ENCODE measurements around the gene EHHADH.
"Not testable (repeated sequence)": the region's sequence is repeated elsewhere in the genome, so short reads cannot be mapped to it uniquely, and the experiment has no call there.

Gene EHHADH

DNA sequence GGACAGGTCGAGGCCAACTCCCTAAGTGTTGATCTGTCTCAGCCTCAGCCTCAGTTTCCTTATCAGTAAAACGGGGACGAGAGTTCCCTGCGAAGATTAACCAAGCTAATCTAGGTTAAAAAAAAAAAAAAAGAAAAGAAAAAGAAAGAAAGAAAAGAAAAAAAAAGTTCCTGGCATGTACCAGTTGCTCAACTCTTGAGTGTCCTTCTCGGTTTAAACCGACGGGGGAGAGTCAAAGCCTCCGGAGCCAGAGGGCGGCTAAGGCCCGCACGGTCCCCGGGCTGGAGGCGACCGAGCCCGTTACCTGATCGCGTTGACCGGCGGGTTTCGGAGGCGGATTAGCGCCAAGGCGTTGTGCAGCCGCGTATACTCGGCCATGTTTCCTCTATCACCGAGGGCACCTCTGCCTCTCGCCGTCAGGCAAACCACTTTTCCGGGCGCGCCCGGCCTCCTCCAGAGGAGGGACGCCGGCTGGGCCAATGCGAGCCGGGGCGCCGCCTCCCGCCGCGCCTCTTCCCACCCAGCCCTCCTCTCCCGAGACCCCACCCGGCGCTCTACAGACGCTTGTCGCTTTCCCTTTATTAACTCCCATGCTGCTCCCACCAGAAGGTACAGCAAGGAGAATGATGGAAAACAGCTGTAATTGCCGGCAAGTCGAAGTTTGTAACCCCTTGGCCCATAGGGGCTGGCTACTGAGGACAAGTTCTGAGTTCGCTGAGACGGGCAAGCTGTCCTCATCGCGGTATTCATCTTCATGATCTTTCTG lies at the start of gene EHHADH:
EHHADH (minus strand) TSS at position 405 of the 766 bp plus-strand sequence; CDS start at position 378, 27 bp downstream.
- TF ChIP-seq GATA1 (IDR thresholded peaks at IDR 0.05; ENCODE audit: low read depth, low read length): no peak
- peak; percentile 75 for TF ChIP-seq POLR2A (IDR thresholded peaks at IDR 0.05; ENCODE audit: low read length)
- DNase-seq: peak; percentile 70 to 74

DNA sequence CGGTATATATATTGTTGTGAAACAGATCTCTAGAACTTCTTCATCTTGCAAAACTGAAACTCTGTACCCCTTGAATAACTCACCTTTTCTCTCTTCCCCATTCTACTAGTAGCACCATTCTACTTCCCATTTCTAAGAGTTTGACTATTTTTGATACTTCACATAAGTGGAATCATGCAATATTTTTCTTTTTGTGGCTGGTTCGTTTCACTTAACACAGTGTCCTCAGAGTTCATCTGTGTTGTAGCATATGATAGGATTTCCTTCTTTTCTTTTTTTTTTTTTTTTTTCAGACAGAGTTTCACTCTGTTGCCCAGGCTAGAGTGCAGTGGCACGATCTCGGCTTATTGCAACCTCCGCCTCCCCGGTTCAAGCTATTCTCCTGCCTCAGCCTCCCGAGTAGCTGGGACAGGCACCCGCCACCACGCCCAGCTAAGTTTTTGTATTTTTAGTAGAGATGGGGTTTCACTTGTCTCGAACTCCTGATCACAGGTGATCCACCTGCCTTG lies 46.1 kb upstream of the EHHADH start:
- not testable (repeated sequence) for DNase-seq

- TF ChIP-seq GATA1 (IDR thresholded peaks at IDR 0.05; ENCODE audit: low read depth, low read length) (no peak), POLR2A (IDR thresholded peaks at IDR 0.05; ENCODE audit: low read length) (no peak)
- DNase-seq: peak; percentile 76 to 90
These were observed 44.0 kb upstream of the EHHADH start for GRCh38 chr3:185297867-185298266.

DNA sequence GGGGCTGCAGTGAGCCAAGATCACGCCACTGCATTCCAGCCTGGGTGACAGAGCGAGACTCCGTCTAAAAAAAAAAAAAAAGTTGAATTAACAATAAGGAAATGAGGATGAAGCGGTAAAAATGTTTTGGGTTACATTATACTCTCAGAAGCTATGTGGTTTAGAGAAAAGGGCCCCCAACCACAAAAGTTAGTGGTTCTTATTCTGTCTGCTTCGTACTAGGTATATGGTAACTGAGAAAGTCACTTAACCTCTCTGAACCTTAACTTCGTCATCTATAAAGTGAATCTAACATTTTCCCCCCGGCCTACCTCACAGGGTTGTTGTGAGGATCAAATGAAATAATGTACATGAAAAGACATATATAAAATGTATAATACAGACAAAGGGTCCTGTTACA lies 38.4 kb upstream of the EHHADH start:
- DNase-seq: no peak
- TF ChIP-seq POLR2A (IDR thresholded peaks at IDR 0.05; ENCODE audit: low read length) (no peak), GATA1 (IDR thresholded peaks at IDR 0.05; ENCODE audit: low read depth, low read length) (no peak)

DNA sequence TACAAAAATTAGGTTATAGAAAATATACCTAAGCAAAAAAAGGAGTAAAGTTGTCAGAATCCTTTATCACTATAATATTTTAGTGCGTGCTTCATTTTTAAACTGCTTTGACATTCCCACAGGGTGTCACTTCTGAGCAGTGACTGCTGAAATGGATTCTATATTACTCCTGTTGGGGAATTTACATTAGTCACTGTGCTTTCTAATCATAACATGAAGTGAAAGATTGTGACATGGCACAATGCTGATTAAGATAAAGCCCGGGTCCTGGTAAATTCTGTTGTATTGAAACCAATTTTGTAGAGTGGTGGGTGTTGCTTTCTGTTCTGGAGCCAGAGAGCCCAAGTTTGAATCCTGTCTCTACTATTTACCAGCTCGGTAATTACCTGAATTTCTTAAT lies 36.4 kb upstream of the EHHADH start:
- TF ChIP-seq GATA1 (IDR thresholded peaks at IDR 0.05; ENCODE audit: low read depth, low read length) (no peak), POLR2A (IDR thresholded peaks at IDR 0.05; ENCODE audit: low read length) (no peak)
- DNase-seq: peak; percentile 34 to 61

DNA sequence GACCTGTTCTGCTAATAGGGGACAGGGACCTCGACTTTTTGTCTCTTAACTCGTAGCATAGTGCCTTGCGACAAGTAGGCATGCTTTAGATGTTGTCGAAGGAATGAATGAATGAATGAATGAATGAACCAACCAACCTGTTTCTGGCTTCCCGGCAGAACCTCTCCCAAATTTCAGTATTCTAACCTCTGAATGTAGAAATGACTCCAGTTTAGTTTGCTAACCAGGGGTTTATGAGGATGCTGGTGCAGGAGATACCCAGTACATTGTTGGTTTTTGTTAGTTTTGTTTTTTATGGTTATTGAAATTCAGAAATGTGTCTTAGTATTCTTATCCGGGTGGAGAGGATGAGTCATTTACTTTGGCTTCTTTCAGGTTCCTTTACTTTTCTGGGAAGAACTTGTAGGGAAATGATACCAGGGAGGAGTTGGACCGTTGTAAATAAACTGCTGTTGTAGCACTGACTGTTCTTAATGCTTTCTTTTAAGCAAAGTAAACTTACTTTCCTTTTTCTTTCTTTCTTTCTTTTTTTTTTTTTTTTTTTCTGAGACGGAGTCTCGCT lies 29.6 kb upstream of the EHHADH start:
- TF ChIP-seq POLR2A (IDR thresholded peaks at IDR 0.05; ENCODE audit: low read length): no peak
- no peak for TF ChIP-seq GATA1 (IDR thresholded peaks at IDR 0.05; ENCODE audit: low read depth, low read length)
- no peak for DNase-seq

DNA sequence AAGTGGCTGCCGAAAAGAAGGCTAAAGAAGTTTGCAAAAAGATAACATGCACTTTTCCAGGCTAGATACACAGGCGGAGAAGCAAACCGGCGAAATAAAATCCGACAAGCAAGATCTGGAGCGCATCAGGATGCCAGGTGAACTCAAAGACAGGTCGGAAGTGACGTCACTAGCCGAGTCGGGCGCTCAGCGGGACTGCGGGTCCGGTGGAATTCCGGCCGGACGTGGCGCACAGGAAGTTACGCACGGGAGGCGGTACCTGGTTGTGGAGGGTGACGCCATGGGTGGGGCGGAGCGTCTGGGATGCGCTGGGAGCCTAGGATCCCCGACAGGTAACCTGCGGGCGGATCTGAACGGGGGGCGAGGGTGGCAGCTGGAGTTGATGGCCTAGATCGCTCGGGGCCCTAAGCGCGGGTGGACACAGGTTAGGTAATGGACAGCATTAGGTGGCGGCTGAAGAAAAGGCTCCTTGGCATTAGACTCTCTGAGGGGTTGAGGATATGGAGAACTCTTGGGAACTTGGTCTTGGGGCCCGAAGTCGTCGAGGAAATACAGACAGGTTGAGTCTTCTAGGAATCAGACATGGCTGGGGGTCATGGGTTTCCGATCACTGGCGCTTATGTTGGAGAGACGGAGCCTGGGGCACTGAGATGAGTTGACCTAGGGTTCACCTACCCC lies 29.0 kb upstream of the EHHADH start:
- peak; percentile 83 for TF ChIP-seq POLR2A (IDR thresholded peaks at IDR 0.05; ENCODE audit: low read length)
- no peak for TF ChIP-seq GATA1 (IDR thresholded peaks at IDR 0.05; ENCODE audit: low read depth, low read length)
- peak; percentile 96 for DNase-seq

GRCh38 chr3:185280572-185281365 lies 26.9 kb upstream of the EHHADH start:
- peak; percentile 54 to 62 for DNase-seq
- TF ChIP-seq GATA1 (IDR thresholded peaks at IDR 0.05; ENCODE audit: low read depth, low read length) (no peak), POLR2A (IDR thresholded peaks at IDR 0.05; ENCODE audit: low read length) (no peak)

GRCh38 chr3:185279587-185280138 lies 25.8 kb upstream of the EHHADH start:
- TF ChIP-seq GATA1 (IDR thresholded peaks at IDR 0.05; ENCODE audit: low read depth, low read length): no peak
- TF ChIP-seq POLR2A (IDR thresholded peaks at IDR 0.05; ENCODE audit: low read length): no peak
- no peak for DNase-seq

DNA sequence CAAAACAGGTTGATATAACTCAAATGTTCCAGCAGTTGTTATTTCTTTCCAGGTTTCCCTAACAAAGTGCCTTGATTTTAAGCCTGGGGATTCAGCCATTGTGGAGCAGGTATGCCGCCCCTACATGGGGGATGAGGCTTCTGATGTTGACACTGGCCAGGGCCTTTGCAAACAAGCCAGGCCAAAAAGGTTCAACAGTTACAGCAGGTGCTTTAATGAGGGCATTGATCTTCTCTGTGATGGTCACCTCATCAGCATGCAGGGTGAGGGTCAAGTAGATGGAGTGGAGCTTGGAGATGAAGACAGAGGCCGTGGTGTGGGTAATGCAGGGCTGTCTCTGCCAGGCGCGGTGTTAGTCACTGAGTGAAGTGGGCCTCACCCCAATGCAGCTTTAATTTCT lies 22.6 kb upstream of the EHHADH start:
- TF ChIP-seq POLR2A (IDR thresholded peaks at IDR 0.05; ENCODE audit: low read length) (no peak), GATA1 (IDR thresholded peaks at IDR 0.05; ENCODE audit: low read depth, low read length) (no peak)
- DNase-seq: no peak

- TF ChIP-seq POLR2A (IDR thresholded peaks at IDR 0.05; ENCODE audit: low read length) (no peak), GATA1 (IDR thresholded peaks at IDR 0.05; ENCODE audit: low read depth, low read length) (no peak)
- DNase-seq: no peak
These were observed 18.2 kb upstream of the EHHADH start for GRCh38 chr3:185272033-185272432.

DNA sequence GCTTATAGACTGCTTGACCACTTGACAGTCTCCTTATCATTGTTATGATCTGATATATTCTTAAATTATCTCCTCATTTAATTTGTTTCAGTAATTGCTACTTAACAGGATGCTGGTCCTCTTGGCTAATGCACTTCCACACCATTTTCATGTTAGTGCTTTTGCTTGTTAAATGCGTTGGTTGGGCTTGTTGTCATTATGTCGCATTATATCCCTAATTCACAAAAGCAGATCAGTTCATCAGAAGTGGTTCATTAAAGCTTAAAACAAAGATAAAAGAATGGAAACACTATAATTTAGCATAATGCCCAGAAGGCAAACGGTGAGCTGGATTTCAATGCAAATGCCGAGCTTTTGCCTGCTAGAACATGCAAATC lies 17.1 kb upstream of the EHHADH start:
- TF ChIP-seq POLR2A (IDR thresholded peaks at IDR 0.05; ENCODE audit: low read length) (no peak), GATA1 (IDR thresholded peaks at IDR 0.05; ENCODE audit: low read depth, low read length) (no peak)
- no peak for DNase-seq

DNA sequence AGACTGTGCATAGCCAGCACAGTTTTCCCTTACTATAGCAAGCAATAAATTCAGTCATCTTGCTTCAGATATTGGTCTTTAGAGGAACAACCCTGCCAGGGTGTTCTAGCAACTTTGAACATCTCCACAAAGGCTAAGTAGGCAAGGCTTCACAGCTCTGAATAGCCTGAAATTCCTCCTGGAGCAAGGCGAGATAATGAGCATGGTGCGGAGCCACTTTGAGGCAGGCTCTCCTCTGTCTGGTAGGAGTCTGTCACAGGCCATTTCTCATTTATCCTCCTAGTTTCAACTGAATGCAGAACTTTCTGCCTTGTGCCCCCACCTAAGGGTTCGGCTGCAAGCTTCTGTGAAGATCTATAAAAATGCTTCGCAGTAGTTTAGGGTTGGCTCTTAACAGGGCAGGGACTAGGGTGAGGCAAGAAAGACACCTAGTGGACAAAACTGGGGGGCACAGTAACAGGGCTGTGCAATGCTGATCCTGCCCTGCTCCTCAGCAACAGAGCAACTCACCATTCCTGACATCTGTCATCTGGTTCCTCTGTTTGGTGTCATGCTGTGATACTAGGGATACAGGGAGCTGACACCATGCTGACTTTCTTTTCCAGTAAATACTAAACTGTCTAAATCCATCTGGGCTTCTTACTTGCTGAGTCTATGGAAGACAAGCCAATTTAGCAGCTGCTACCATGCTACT lies 16.6 kb upstream of the EHHADH start:
- TF ChIP-seq POLR2A (IDR thresholded peaks at IDR 0.05; ENCODE audit: low read length) (no peak), GATA1 (IDR thresholded peaks at IDR 0.05; ENCODE audit: low read depth, low read length) (no peak)
- peak; percentile 48 to 53 for DNase-seq
